Upper lobe of left lung (tissue), 4 donors: ENCODE results near the gene DNAJB13.

ENCODE experiments used
- POLR2A ChIP-seq, 4 donors: fragments of 450-650 bp; IDR thresholded peaks; one replicate each; pipeline ENCODE4 v1.5.1; 2016 to 2017; ENCODE audit warnings: antibody characterized with exemption in 4 of 4, mild to moderate bottlenecking in 2 of 4
- POLR2AphosphoS5 ChIP-seq, 2 donors: sonication (generic); formaldehyde crosslinking; IDR thresholded peaks; one replicate each; pipeline ENCODE4 v1.5.1; 2017; ENCODE audit warnings: antibody characterized with exemption in 2 of 2
- TF ChIP-seq, protein P1 (sequence below), 6 experiments: fragments of 450-650 bp in 4 of 6; fragments of 200-600 bp in 2 of 6; sonication (generic) in 2 of 6; IDR thresholded peaks; one replicate each; pipeline ENCODE4 v1.5.1; 2016 to 2019; ENCODE audit warnings: antibody characterized with exemption in 6 of 6

- TF ChIP-seq, protein P1, sequence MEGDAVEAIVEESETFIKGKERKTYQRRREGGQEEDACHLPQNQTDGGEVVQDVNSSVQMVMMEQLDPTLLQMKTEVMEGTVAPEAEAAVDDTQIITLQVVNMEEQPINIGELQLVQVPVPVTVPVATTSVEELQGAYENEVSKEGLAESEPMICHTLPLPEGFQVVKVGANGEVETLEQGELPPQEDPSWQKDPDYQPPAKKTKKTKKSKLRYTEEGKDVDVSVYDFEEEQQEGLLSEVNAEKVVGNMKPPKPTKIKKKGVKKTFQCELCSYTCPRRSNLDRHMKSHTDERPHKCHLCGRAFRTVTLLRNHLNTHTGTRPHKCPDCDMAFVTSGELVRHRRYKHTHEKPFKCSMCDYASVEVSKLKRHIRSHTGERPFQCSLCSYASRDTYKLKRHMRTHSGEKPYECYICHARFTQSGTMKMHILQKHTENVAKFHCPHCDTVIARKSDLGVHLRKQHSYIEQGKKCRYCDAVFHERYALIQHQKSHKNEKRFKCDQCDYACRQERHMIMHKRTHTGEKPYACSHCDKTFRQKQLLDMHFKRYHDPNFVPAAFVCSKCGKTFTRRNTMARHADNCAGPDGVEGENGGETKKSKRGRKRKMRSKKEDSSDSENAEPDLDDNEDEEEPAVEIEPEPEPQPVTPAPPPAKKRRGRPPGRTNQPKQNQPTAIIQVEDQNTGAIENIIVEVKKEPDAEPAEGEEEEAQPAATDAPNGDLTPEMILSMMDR (IDR thresholded peaks at IDR 0.05) = no peak
- no peak for TF ChIP-seq POLR2A (IDR thresholded peaks at IDR 0.05)
- no peak for TF ChIP-seq POLR2AphosphoS5 (IDR thresholded peaks at IDR 0.05)
Observed at GRCh38 chr11:73958521-73959141, 7.8 kb downstream of the DNAJB13 start.
